K562 (cell line): Measurements from ENCODE around the gene SCAMP1. TPM values are rescaled to one million over a fixed set of nuclear protein-coding genes. Genes with fewer than 3 reads are reported as not detected.

Source experiments
- AFF1 ChIP-seq, 2 experiments: fragments of 450-650 bp; IDR thresholded peaks; 2 replicates each; pipeline ENCODE4 v1.6.1; 2018; ENCODE audit warnings: mild to moderate bottlenecking in 2 of 2, low read depth in 1 of 2; ENCODE audit not compliant: partially characterized antibody in 2 of 2
- ARID3A ChIP-seq: IDR thresholded peaks from 2 replicates; pipeline ENCODE4 v1.6.1; 2012; ENCODE audit warnings: low read depth, low read length, improper control_type of control experiment, borderline replicate concordance
- CAMTA2 ChIP-seq: fragments of 250-450 bp; sonication (Bioruptor Pico); conservative IDR thresholded peaks from 2 replicates; pipeline ENCODE4 v1.5.1; 2022
- CBFA2T3 ChIP-seq: fragments of 450-650 bp; IDR thresholded peaks from 2 replicates; pipeline ENCODE4 v1.6.1; 2017
- CTBP1 ChIP-seq: fragments of 450-650 bp; IDR thresholded peaks from 2 replicates; pipeline ENCODE4 v1.6.1; 2016; ENCODE audit warnings: borderline replicate concordance
- MAZ ChIP-seq, 2 experiments: fragments of 450-650 bp in 1 of 2; sonication (generic) in 1 of 2; formaldehyde crosslinking; IDR thresholded peaks in 1 of 2; conservative IDR thresholded peaks in 1 of 2; 2 replicates each; pipeline versions ENCODE4 v1.4.0 to v1.5.0; 2020; ENCODE audit warnings: mild to moderate bottlenecking in 1 of 2, missing genetic modification reagents in 1 of 2
- PHTF2 ChIP-seq: fragments of 250-450 bp; sonication (Bioruptor Pico); IDR thresholded peaks from 2 replicates; pipeline ENCODE4 v1.5.0; 2021; ENCODE audit warnings: mild to moderate bottlenecking
- RHOXF2B ChIP-seq: fragments of 250-450 bp; sonication (Bioruptor Pico); conservative IDR thresholded peaks from 2 replicates; pipeline ENCODE4 v1.5.1; 2021
- SMARCA4 ChIP-seq: fragments of 450-650 bp; IDR thresholded peaks from 2 replicates; pipeline ENCODE4 v1.6.1; 2016
- SMARCA5 ChIP-seq: fragments of 450-650 bp; IDR thresholded peaks from 2 replicates; pipeline ENCODE4 v1.6.1; 2016
- SMC3 ChIP-seq: conservative IDR thresholded peaks from 2 replicates; pipeline ENCODE4 v1.6.1; 2011; ENCODE audit warnings: low read depth, low read length, improper control_type of control experiment; ENCODE audit not compliant: insufficient read depth
- SNIP1 ChIP-seq: fragments of 450-650 bp; IDR thresholded peaks from 2 replicates; pipeline ENCODE4 v1.7.1; 2017; ENCODE audit warnings: low read depth, mild to moderate bottlenecking
- TAF1 ChIP-seq: IDR thresholded peaks from 2 replicates; pipeline ENCODE4 v1.6.1; 2011; ENCODE audit warnings: mild to moderate bottlenecking, low read length, moderate library complexity; ENCODE audit not compliant: insufficient read depth, control insufficient read depth, severe bottlenecking; ENCODE audit errors: extremely low read depth
- TBL1XR1 ChIP-seq, 2 experiments: IDR thresholded peaks; 2 replicates each; pipeline ENCODE4 v1.6.1; 2012; ENCODE audit warnings: improper control_type of control experiment in 2 of 2, low read length in 2 of 2, mild to moderate bottlenecking in 1 of 2
- TSC22D4 ChIP-seq: fragments of 450-650 bp; IDR thresholded peaks from 2 replicates; pipeline ENCODE4 v1.6.1; 2016; ENCODE audit warnings: missing genetic modification characterization, missing biosample characterization, control low read depth
- ZBTB12 ChIP-seq: fragments of 250-450 bp; sonication (Bioruptor Pico); IDR thresholded peaks from 2 replicates; pipeline ENCODE4 v1.4.0; 2020
- ZC3H8 ChIP-seq: fragments of 450-650 bp; IDR thresholded peaks from 2 replicates; pipeline ENCODE4 v1.6.1; 2017
- ZNF263 ChIP-seq: sonication (generic); formaldehyde crosslinking; IDR thresholded peaks from 2 replicates; pipeline ENCODE4 v1.8.0; 2022; ENCODE audit warnings: mild to moderate bottlenecking, missing genetic modification reagents, borderline replicate concordance
- ZNF41 ChIP-seq: fragments of 250-450 bp; sonication (Bioruptor Pico); conservative IDR thresholded peaks from 2 replicates; pipeline ENCODE4 v1.4.0; 2020; ENCODE audit warnings: mild to moderate bottlenecking
- ZNF436 ChIP-seq: fragments of 250-450, 450-650 bp; sonication (Bioruptor Pico); formaldehyde crosslinking; IDR thresholded peaks from 2 replicates; pipeline ENCODE4 v1.7.0; 2020; ENCODE audit warnings: mild to moderate bottlenecking
- ZNF561 ChIP-seq: fragments of 450-650 bp; formaldehyde crosslinking; conservative IDR thresholded peaks from 2 replicates; pipeline ENCODE4 v1.4.0; 2020; ENCODE audit warnings: mild to moderate bottlenecking, moderate library complexity
- ZNF583 ChIP-seq: fragments of 250-450 bp; sonication (Bioruptor Pico); IDR thresholded peaks from 2 replicates; pipeline ENCODE4 v1.4.0; 2020
- ZNF695 ChIP-seq: fragments of 450-650 bp; formaldehyde crosslinking; IDR thresholded peaks from 2 replicates; pipeline ENCODE4 v1.4.0; 2020; ENCODE audit warnings: mild to moderate bottlenecking, moderate library complexity
- ZSCAN32 ChIP-seq: fragments of 450-650 bp; formaldehyde crosslinking; IDR thresholded peaks from 2 replicates; pipeline ENCODE4 v1.4.0; 2020; ENCODE audit warnings: mild to moderate bottlenecking, moderate library complexity
- polyA plus RNA-seq, 8 experiments: library from polyadenylated mRNA; depleted of rRNA in 4 of 8; stranded (reverse) in 5 of 8; unstranded in 3 of 8; fragments of >200 nt; fragmentation: Nextera tagmentation in 2 of 8; fragmentation: Illumina TruSeq in 1 of 8; extraction: Ambion mirVana in 2 of 8; extraction: Trizol in 1 of 8; gene quantifications; 2 replicates each; pipeline versions ENCODE4 v1.2.1 to v1.2.3, GENCODE V29; 2011 to 2014; ENCODE audit warnings: inconsistent platforms in 1 of 8, missing spikeins in 1 of 8
- total RNA-seq, 7 experiments: library from RNA; depleted of rRNA in 6 of 7; stranded (reverse); fragments of >200 nt in 6 of 7; fragmentation: Illumina TruSeq in 2 of 7; extraction: Trizol in 2 of 7; gene quantifications; 2 replicates each; pipeline versions ENCODE4 v1.2.1 to v1.2.3, GENCODE V29; 2011 to 2021; ENCODE audit warnings: low replicate concordance in 1 of 7

Gene SCAMP1
- total and polyA plus RNA-seq, 9 of the 15 experiments (the other 6 are each of a cell fraction or from before 2014, with no cell fraction given), result 5.4 to 23.9 (median 13.8) TPM

GRCh38 chr5:78527054-78527859 lies 166.8 kb downstream of the SCAMP1 start (continued):
- TF ChIP-seq ZNF695 (CRISPR knock-in tag) (no peak), ZNF41 (CRISPR knock-in tag) (no peak), MAZ (CRISPR knock-in tag; conservative IDR thresholded peaks at IDR 0.05 in 1 of 2, IDR thresholded peaks at IDR 0.05 in 1 of 2) (peak in 1 of 2 experiments; percentile 29; a peak in 1 of 4 replicates), TSC22D4 (no peak), ZNF561 (CRISPR knock-in tag) (no peak), ZBTB12 (CRISPR knock-in tag) (no peak), CTBP1 (no peak), RHOXF2B (no peak), ZNF263 (CRISPR knock-in tag) (no peak), ARID3A (no peak), CAMTA2 (no peak), CBFA2T3 (no peak; the same call in 1 of the 2 replicates), ZNF583 (no peak), SNIP1 (no peak), SMC3 (no peak), AFF1 (IDR thresholded peaks at IDR 0.05; ENCODE audit: low read depth in 1 of 2, partially characterized antibody in 2 of 2) (no peak), ZC3H8 (no peak), SMARCA5 (no peak), ZSCAN32 (CRISPR knock-in tag) (no peak), PHTF2 (CRISPR knock-in tag) (no peak), TAF1 (no peak), SMARCA4 (peak; percentile 81), ZNF436 (no peak), TBL1XR1 (IDR thresholded peaks at IDR 0.05; ENCODE audit: low read length in 2 of 2) (no peak)
